ENCODE measurements around the gene SLC35B3.
"Not testable (repeated sequence)": the region's sequence is repeated elsewhere in the genome, so short reads cannot be mapped to it uniquely, and the experiment has no call there.

Gene SLC35B3

GRCh38 chr6:8435093-8435844 lies at the start of gene SLC35B3:
Gene SLC35B3 (minus strand): TSS chr6:8435545.
- DNase-seq: peak; percentile 98

GRCh38 chr6:8483650-8484049 lies 48.3 kb upstream of the SLC35B3 start:
- no peak for DNase-seq

GRCh38 chr6:8481727-8482126 lies 46.4 kb upstream of the SLC35B3 start:
- DNase-seq: no peak

- no peak for DNase-seq
These were observed 43.1 kb upstream of the SLC35B3 start for GRCh38 chr6:8478418-8478817.

- no peak for DNase-seq
These were observed 41.3 kb upstream of the SLC35B3 start for GRCh38 chr6:8476656-8477055.

- DNase-seq: no peak
These were observed 33.4 kb upstream of the SLC35B3 start for GRCh38 chr6:8468552-8469356.

GRCh38 chr6:8462694-8463093 lies 27.3 kb upstream of the SLC35B3 start:
- no peak for DNase-seq

- DNase-seq: no peak
These were observed 26.8 kb upstream of the SLC35B3 start for GRCh38 chr6:8462169-8462568.

- no peak for DNase-seq
These were observed 11.0 kb upstream of the SLC35B3 start for GRCh38 chr6:8446391-8446790.

GRCh38 chr6:8445930-8446329 lies 10.6 kb upstream of the SLC35B3 start:
- DNase-seq: not testable (repeated sequence)

GRCh38 chr6:8442150-8442549 lies 6.8 kb upstream of the SLC35B3 start:
- no peak for DNase-seq

- DNase-seq: no peak
These were observed 6.1 kb upstream of the SLC35B3 start for GRCh38 chr6:8441452-8441851.

GRCh38 chr6:8439601-8440268 lies 4.4 kb upstream of the SLC35B3 start:
- no peak for DNase-seq

- DNase-seq: no peak
These were observed 2.5 kb upstream of the SLC35B3 start for GRCh38 chr6:8437813-8438212.

GRCh38 chr6:8436966-8437365 lies 1.6 kb upstream of the SLC35B3 start:
- no peak for DNase-seq

GRCh38 chr6:8435845-8436168 lies 462 bp upstream of the SLC35B3 start:
- no peak for DNase-seq

GRCh38 chr6:8434727-8435092 lies 635 bp downstream of the SLC35B3 start:
- DNase-seq: no peak

- DNase-seq: no peak
These were observed 2.7 kb downstream of the SLC35B3 start for GRCh38 chr6:8432614-8433013.

GRCh38 chr6:8429821-8430220 lies 5.5 kb downstream of the SLC35B3 start:
- DNase-seq: no peak

- DNase-seq: not testable (repeated sequence)
These were observed 8.8 kb downstream of the SLC35B3 start for GRCh38 chr6:8426544-8426943.

GRCh38 chr6:8420031-8420588 lies 15.2 kb downstream of the SLC35B3 start:
- no peak for DNase-seq

- DNase-seq: no peak
These were observed 19.4 kb downstream of the SLC35B3 start for GRCh38 chr6:8415913-8416312.

- no peak for DNase-seq
These were observed 20.1 kb downstream of the SLC35B3 start for GRCh38 chr6:8415280-8415679.

GRCh38 chr6:8414844-8415243 lies 20.5 kb downstream of the SLC35B3 start:
- DNase-seq: no peak
